ENCODE data around the gene CLDN2. TPM values are rescaled to one million over a fixed set of nuclear protein-coding genes. Genes with fewer than 3 reads are reported as not detected.
"Not testable (repeated sequence)": the region's sequence is repeated elsewhere in the genome, so short reads cannot be mapped to it uniquely, and the experiment has no call there.

The CLDN2 gene, protein sequence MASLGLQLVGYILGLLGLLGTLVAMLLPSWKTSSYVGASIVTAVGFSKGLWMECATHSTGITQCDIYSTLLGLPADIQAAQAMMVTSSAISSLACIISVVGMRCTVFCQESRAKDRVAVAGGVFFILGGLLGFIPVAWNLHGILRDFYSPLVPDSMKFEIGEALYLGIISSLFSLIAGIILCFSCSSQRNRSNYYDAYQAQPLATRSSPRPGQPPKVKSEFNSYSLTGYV
- under 1 TPM in 2 of 4 donors, not detected in 2; 0.11 to 0.17 TPM for total RNA-seq

DNA sequence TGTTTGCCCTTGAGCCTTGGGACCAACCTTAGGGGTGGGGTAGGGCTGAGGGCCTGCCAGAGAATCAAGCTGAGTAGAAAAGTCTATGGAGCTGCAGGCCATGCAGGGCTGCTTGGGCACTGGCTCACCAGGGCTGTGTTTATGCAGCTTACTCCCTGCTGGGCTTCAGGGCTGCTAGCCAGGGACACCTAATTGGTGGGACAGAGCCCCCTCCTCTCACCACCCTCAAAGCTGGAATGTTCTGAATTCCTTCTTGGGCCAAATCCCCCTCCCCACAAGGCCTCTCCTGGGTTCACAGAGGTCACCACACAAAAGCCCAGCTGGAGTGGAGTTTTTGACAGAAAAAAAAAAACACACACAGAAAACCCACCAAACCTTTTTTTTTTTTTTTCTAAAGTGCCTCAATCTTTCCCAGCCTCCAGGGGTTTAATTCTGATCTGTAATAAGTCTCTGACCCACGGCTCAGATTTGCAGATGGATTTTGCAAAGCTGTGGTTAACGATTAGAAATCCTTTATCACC lies at the start of gene CLDN2:
Gene CLDN2 (plus strand): TSS at position 471 of the 521 bp plus-strand sequence. CDS start 7,827 bp downstream, outside the sequence.
- 49% methylated on average over 2 of the region's 2 CpGs for WGBS
- Histone ChIP-seq H3K27ac (replicated peaks in 1 of 4) (no peak within 1 kb of the TSS), H3K9me3 (no peaks in the 10 kb centered on the region), H3K4me1 (no peaks in the 10 kb centered on the region), H3K27me3 (no peaks in the 10 kb centered on the region), H3K4me3 (no peak within 1 kb of the TSS), H3K36me3 (no peaks in the 10 kb centered on the region)
- DNase-seq (ENCODE audit: extremely low spot score): no peak
- TF ChIP-seq POLR2AphosphoS5 (IDR thresholded peaks at IDR 0.05) (no peak), EP300 (IDR thresholded peaks at IDR 0.05) (no peak), POLR2A (IDR thresholded peaks at IDR 0.05; ENCODE audit: low read depth) (no peak)
- TF ChIP-seq, protein P1, sequence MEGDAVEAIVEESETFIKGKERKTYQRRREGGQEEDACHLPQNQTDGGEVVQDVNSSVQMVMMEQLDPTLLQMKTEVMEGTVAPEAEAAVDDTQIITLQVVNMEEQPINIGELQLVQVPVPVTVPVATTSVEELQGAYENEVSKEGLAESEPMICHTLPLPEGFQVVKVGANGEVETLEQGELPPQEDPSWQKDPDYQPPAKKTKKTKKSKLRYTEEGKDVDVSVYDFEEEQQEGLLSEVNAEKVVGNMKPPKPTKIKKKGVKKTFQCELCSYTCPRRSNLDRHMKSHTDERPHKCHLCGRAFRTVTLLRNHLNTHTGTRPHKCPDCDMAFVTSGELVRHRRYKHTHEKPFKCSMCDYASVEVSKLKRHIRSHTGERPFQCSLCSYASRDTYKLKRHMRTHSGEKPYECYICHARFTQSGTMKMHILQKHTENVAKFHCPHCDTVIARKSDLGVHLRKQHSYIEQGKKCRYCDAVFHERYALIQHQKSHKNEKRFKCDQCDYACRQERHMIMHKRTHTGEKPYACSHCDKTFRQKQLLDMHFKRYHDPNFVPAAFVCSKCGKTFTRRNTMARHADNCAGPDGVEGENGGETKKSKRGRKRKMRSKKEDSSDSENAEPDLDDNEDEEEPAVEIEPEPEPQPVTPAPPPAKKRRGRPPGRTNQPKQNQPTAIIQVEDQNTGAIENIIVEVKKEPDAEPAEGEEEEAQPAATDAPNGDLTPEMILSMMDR (IDR thresholded peaks at IDR 0.05): no peak
- intact Hi-C loops (cut with DNase I): no loop called here

DNA sequence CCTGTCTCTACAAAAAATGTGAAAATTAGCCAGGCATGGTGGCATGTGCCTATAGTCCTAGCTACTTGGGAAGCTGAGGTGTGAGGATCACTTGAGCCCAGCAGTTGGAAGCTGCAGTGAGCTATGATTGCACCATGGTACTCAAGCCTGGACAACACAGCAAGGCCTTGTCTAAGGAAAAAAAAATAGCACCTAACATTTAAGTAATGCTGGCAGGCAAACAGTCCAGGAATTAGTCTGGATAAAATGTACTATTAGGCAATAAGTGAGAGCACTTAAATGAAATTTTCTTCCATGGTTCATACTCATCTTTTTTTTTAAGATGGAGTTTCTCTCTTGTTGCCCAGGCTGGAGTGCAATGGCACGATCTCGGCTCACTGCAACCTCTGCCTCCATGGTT lies 47.4 kb upstream of the CLDN2 start:
- H3K4me3 ChIP-seq; H3K36me3 ChIP-seq; H3K9me3 ChIP-seq; DNase-seq (ENCODE audit: extremely low spot score); intact Hi-C loops (cut with DNase I); H3K27ac ChIP-seq (replicated peaks in 1 of 4); H3K27me3 ChIP-seq; H3K4me1 ChIP-seq: not testable (repeated sequence)
- WGBS: 93% methylated on average over 2 of the region's 2 CpGs

DNA sequence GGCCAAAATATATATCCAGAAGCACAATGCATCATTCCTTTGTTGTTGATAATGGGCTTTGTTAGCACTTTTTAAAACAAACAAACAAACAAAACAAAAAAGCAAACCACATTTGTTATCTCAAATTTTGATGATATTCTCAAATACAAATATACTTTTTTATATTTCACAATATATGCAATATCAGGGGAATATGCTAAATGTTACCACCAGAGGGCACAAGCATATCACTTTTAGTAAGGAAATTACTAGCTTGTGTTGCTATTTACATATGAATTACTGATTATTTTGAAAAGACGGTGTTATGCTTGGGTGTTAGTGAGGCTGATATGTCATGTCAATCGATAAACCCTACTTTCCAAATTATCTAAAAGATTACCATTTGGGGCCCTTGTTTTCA lies 46.1 kb upstream of the CLDN2 start:
- no peaks in the 10 kb centered on the region for H3K4me1 ChIP-seq
- no peaks in the 10 kb centered on the region for H3K9me3 ChIP-seq
- H3K27me3 ChIP-seq: no peaks in the 10 kb centered on the region
- no peak for DNase-seq (ENCODE audit: extremely low spot score)
- TF ChIP-seq, protein P1 (IDR thresholded peaks at IDR 0.05): peak; percentile 34 to 42 (median 40)
- TF ChIP-seq EP300 (IDR thresholded peaks at IDR 0.05): no peak
- WGBS: 46% methylated on average over 2 of the region's 2 CpGs
- intact Hi-C loops (cut with DNase I): no loop called here
- H3K27ac ChIP-seq (replicated peaks in 1 of 4): no peak overlapping the region
- no peak overlapping the region for H3K4me3 ChIP-seq
- H3K36me3 ChIP-seq: no peaks in the 10 kb centered on the region

DNA sequence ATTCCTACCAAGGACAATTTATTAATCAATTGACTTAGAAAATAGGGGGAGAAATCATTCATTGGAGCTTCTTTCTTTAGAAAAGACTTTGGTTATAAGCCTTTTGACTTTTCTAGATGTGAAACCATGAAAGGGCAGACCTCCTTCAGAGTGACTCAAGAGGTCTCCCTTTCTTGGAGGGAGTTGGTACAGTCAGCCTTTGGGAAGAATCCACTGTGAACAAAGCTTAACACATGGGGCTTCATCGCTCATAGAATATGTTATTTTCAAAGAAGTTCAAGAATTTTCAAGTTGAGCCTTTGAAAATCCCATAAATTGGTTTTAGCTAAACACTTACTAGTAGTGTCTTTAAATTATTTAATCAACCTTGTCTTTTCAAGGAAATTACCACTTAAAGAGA lies 45.1 kb upstream of the CLDN2 start:
- no peak overlapping the region for H3K4me3 ChIP-seq
- TF ChIP-seq POLR2A (IDR thresholded peaks at IDR 0.05; ENCODE audit: low read depth): no peak
- no peak for TF ChIP-seq POLR2AphosphoS5 (IDR thresholded peaks at IDR 0.05)
- TF ChIP-seq, protein P1 (IDR thresholded peaks at IDR 0.05): no peak
- TF ChIP-seq EP300 (IDR thresholded peaks at IDR 0.05): no peak
- intact Hi-C loops (cut with DNase I): no loop called here
- no peaks in the 10 kb centered on the region for H3K27me3 ChIP-seq
- no peak overlapping the region for H3K27ac ChIP-seq (replicated peaks in 1 of 4)
- DNase-seq (ENCODE audit: extremely low spot score): no peak
- H3K36me3 ChIP-seq: no peaks in the 10 kb centered on the region
- H3K4me1 ChIP-seq: no peaks in the 10 kb centered on the region
- 63% methylated on average over 1 of the region's 1 CpG for WGBS
- no peaks in the 10 kb centered on the region for H3K9me3 ChIP-seq

DNA sequence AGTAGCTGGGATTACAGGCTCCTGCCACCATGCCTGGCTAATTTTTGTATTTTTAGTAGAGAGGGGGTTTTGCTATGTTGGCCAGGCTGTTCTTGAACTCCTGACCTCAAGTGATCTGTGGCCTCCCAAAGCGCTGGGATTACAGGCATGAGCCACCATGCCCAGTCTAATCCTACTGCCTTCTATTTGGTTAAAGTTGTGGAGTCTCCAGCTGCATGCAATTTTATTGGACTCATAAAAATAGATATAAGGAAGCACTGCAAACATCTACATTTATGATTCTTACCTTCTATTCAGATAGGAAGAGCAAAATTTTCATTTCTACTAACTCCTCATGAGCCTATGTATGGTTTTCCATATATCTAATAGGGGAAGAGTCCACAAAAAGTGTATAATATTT lies 30.7 kb upstream of the CLDN2 start:
- intact Hi-C loops (cut with DNase I): no loop called here
- TF ChIP-seq POLR2A (IDR thresholded peaks at IDR 0.05; ENCODE audit: low read depth): no peak
- TF ChIP-seq, protein P1 (IDR thresholded peaks at IDR 0.05): no peak
- TF ChIP-seq POLR2AphosphoS5 (IDR thresholded peaks at IDR 0.05): no peak
- H3K27me3 ChIP-seq: no peaks in the 10 kb centered on the region
- 75% methylated on average over 1 of the region's 1 CpG for WGBS
- no peaks in the 10 kb centered on the region for H3K36me3 ChIP-seq
- H3K4me1 ChIP-seq: peaks cover 0 to under 1% (median under 1%) of the 10 kb centered on the region in 4 donors
- no peaks in the 10 kb centered on the region for H3K9me3 ChIP-seq
- DNase-seq (ENCODE audit: extremely low spot score): no peak
- no peak overlapping the region for H3K27ac ChIP-seq (replicated peaks in 1 of 4)
- no peak overlapping the region for H3K4me3 ChIP-seq
